Measurements from ENCODE around the gene TMEM161A.

- TF ChIP-seq POLR2A (IDR thresholded peaks at IDR 0.05) = no peak
- TF ChIP-seq, protein P1, sequence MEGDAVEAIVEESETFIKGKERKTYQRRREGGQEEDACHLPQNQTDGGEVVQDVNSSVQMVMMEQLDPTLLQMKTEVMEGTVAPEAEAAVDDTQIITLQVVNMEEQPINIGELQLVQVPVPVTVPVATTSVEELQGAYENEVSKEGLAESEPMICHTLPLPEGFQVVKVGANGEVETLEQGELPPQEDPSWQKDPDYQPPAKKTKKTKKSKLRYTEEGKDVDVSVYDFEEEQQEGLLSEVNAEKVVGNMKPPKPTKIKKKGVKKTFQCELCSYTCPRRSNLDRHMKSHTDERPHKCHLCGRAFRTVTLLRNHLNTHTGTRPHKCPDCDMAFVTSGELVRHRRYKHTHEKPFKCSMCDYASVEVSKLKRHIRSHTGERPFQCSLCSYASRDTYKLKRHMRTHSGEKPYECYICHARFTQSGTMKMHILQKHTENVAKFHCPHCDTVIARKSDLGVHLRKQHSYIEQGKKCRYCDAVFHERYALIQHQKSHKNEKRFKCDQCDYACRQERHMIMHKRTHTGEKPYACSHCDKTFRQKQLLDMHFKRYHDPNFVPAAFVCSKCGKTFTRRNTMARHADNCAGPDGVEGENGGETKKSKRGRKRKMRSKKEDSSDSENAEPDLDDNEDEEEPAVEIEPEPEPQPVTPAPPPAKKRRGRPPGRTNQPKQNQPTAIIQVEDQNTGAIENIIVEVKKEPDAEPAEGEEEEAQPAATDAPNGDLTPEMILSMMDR (IDR thresholded peaks at IDR 0.05 in 8 of 11, conservative IDR thresholded peaks at IDR 0.05 in 3 of 11) = no peak
Observed at GRCh38 chr19:19111136-19111835, 27.0 kb downstream of the TMEM161A start.
